DND-41 (cell line): ENCODE data around the gene TRHDE.

ENCODE experiments used
- ATAC-seq: fragments of 200-7000 bp; cut with Tn5 transposase; 3 replicates; pipeline ENCODE4 v1.9.1; 2021; ENCODE audit warnings: low read depth; ENCODE audit not compliant: insufficient read depth
- DNase-seq: peaks from one replicate; pipeline ENCODE4 v3.0.0-alpha.2; 2020
- H2AFZ ChIP-seq: 2 replicates; pipeline ENCODE4 v1.6.0; 2012; ENCODE audit warnings: low read depth, low read length
- H3K27ac ChIP-seq: 2 replicates; pipeline ENCODE4 v1.5.1; 2012; ENCODE audit warnings: low read length, inconsistent platforms
- H3K27me3 ChIP-seq: fragments of 200-600 bp; sonication (generic); 2 replicates; pipeline ENCODE4 v1.6.0; 2012; ENCODE audit warnings: low read length, mild to moderate bottlenecking, inconsistent platforms; ENCODE audit not compliant: insufficient read depth, poor library complexity
- H3K36me3 ChIP-seq: 2 replicates; pipeline ENCODE4 v1.5.1; 2012; ENCODE audit warnings: low read length, inconsistent platforms; ENCODE audit not compliant: insufficient read depth
- H3K4me1 ChIP-seq: 2 replicates; pipeline ENCODE4 v1.5.1; 2012; ENCODE audit warnings: mild to moderate bottlenecking, low read length; ENCODE audit not compliant: insufficient read depth
- H3K4me2 ChIP-seq: 2 replicates; pipeline ENCODE4 v1.6.0; 2012; ENCODE audit warnings: mild to moderate bottlenecking, moderate library complexity, low read length, inconsistent platforms; ENCODE audit not compliant: insufficient read depth
- H3K4me3 ChIP-seq, 2 experiments: fragments of 200-600 bp in 1 of 2; shearing (Covaris generic) in 1 of 2; 2 replicates each; pipeline ENCODE4 v1.5.1; 2012 to 2016; ENCODE audit warnings: inconsistent platforms in 2 of 2, low read length in 2 of 2, mild to moderate bottlenecking in 2 of 2, low read depth in 1 of 2, moderate library complexity in 1 of 2
- H3K79me2 ChIP-seq: 2 replicates; pipeline ENCODE4 v1.6.0; 2012; ENCODE audit warnings: low read length, inconsistent platforms; ENCODE audit not compliant: insufficient read depth
- H3K9ac ChIP-seq: 2 replicates; pipeline ENCODE4 v1.6.0; 2012; ENCODE audit warnings: low read depth, mild to moderate bottlenecking, inconsistent platforms, low read length, moderate library complexity
- H3K9me3 ChIP-seq: 2 replicates; pipeline ENCODE4 v1.5.1; 2012; ENCODE audit warnings: low read length, moderate library complexity, mild to moderate bottlenecking, inconsistent platforms; ENCODE audit not compliant: insufficient read depth, severe bottlenecking
- H4K20me1 ChIP-seq: 2 replicates; pipeline ENCODE4 v1.6.0; 2012; ENCODE audit warnings: low read length; ENCODE audit not compliant: insufficient read depth
- EZH2 ChIP-seq: IDR thresholded peaks from 3 replicates; pipeline ENCODE4 v1.6.1; 2012; ENCODE audit warnings: borderline replicate concordance, low read depth, mild to moderate bottlenecking, moderate library complexity, low read length, inconsistent platforms; ENCODE audit not compliant: severe bottlenecking
- TF ChIP-seq, protein P1 (sequence below): IDR thresholded peaks from 2 replicates; pipeline ENCODE4 v1.5.1; 2012; ENCODE audit warnings: borderline replicate concordance, low read length, moderate library complexity, mild to moderate bottlenecking; ENCODE audit not compliant: poor library complexity, severe bottlenecking; ENCODE audit errors: extremely low read depth

Gene TRHDE

DNA sequence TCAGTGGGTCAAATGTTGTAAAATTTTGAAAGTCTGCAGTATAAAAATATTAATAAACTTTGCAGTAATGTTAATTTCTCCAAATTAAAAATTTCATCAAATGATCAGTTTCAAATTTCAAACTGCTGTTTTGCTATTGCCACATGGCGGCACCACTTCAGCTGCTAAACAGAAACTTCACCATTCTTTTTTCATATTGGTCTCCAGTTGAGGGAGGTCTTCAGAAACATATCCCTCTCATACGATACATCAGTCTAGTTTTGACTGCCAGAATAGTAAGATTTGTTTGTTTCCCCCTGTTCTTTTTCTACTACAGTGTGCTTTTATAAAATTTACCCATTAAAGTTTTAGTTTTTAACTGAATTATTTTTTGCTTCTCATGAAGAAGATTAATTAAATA lies 4.2 kb upstream of the TRHDE start:
- H3K4me1 ChIP-seq, result no peaks in the 10 kb centered on the region
- H3K79me2 ChIP-seq, result no peaks in the 10 kb centered on the region
- no peaks in the 10 kb centered on the region for H3K27me3 ChIP-seq
- H3K27ac ChIP-seq, result no peak overlapping the region
- TF ChIP-seq EZH2, result no peak
- TF ChIP-seq, protein P1, sequence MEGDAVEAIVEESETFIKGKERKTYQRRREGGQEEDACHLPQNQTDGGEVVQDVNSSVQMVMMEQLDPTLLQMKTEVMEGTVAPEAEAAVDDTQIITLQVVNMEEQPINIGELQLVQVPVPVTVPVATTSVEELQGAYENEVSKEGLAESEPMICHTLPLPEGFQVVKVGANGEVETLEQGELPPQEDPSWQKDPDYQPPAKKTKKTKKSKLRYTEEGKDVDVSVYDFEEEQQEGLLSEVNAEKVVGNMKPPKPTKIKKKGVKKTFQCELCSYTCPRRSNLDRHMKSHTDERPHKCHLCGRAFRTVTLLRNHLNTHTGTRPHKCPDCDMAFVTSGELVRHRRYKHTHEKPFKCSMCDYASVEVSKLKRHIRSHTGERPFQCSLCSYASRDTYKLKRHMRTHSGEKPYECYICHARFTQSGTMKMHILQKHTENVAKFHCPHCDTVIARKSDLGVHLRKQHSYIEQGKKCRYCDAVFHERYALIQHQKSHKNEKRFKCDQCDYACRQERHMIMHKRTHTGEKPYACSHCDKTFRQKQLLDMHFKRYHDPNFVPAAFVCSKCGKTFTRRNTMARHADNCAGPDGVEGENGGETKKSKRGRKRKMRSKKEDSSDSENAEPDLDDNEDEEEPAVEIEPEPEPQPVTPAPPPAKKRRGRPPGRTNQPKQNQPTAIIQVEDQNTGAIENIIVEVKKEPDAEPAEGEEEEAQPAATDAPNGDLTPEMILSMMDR, result no peak
- no peak overlapping the region for H2AFZ ChIP-seq
- H3K36me3 ChIP-seq, result no peaks in the 10 kb centered on the region
- H3K9me3 ChIP-seq, result no peaks in the 10 kb centered on the region
- H3K9ac ChIP-seq, result no peak overlapping the region
- ATAC-seq (no peak), DNase-seq (no peak)
- no peaks in the 10 kb centered on the region for H4K20me1 ChIP-seq
- no peak overlapping the region for H3K4me3 ChIP-seq
- no peak overlapping the region for H3K4me2 ChIP-seq

DNA sequence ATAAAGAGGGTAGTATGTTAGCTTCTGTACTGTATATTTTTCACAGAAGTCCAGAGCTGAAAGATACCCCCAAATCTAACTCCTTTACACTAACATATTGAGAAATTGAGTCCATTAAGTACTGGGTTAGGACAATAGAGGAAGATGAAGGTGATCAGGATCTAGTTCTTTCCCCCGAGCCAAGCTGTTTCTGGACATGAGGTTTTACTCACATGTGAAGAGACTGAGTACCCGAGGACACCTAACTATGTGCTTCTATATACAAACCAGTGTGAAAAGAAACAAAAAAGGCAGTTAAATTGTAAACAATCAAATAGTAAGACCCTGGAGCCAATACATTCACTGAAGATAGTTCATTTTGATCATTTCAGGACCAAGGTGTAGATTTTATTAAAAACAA lies 3.8 kb upstream of the TRHDE start:
- no peaks in the 10 kb centered on the region for H3K9me3 ChIP-seq
- H3K4me3 ChIP-seq, result no peak overlapping the region
- DNase-seq (no peak), ATAC-seq (no peak)
- TF ChIP-seq EZH2, result no peak
- TF ChIP-seq, protein P1, result no peak
- H3K4me2 ChIP-seq, result no peak overlapping the region
- H3K36me3 ChIP-seq, result no peaks in the 10 kb centered on the region
- H3K27me3 ChIP-seq, result no peaks in the 10 kb centered on the region
- H3K4me1 ChIP-seq, result no peaks in the 10 kb centered on the region
- H3K9ac ChIP-seq, result no peak overlapping the region
- no peaks in the 10 kb centered on the region for H4K20me1 ChIP-seq
- no peaks in the 10 kb centered on the region for H3K79me2 ChIP-seq
- H2AFZ ChIP-seq, result no peak overlapping the region
- H3K27ac ChIP-seq, result no peak overlapping the region

DNA sequence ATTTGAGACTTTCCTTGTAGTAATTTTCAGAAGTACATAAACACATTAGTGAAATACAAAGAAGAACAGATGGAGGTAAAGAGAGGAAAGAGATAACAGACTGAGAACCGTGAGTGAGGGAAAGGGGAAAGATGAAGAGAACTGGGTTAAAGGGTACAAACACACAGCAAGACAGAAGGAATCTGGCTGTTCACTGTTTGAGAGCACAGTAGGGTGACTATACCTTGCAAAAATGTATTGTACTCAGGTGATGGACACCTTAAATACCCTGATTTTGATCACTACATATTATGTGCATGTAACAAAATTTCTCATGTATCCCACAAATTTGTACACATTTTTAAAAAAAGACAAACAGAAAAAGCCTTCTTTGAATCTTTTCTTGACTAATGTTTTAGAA lies 2.7 kb upstream of the TRHDE start:
- no peak overlapping the region for H3K4me3 ChIP-seq
- H3K4me1 ChIP-seq, result no peaks in the 10 kb centered on the region
- ATAC-seq, result no peak
- no peaks in the 10 kb centered on the region for H3K9me3 ChIP-seq
- no peaks in the 10 kb centered on the region for H3K36me3 ChIP-seq
- no peak overlapping the region for H2AFZ ChIP-seq
- no peaks in the 10 kb centered on the region for H3K79me2 ChIP-seq
- no peaks in the 10 kb centered on the region for H3K27me3 ChIP-seq
- H3K9ac ChIP-seq, result no peak overlapping the region
- no peak for TF ChIP-seq EZH2
- TF ChIP-seq, protein P1, result no peak
- no peak overlapping the region for H3K27ac ChIP-seq
- H3K4me2 ChIP-seq, result no peak overlapping the region
- H4K20me1 ChIP-seq, result no peaks in the 10 kb centered on the region
- no peak for DNase-seq

DNA sequence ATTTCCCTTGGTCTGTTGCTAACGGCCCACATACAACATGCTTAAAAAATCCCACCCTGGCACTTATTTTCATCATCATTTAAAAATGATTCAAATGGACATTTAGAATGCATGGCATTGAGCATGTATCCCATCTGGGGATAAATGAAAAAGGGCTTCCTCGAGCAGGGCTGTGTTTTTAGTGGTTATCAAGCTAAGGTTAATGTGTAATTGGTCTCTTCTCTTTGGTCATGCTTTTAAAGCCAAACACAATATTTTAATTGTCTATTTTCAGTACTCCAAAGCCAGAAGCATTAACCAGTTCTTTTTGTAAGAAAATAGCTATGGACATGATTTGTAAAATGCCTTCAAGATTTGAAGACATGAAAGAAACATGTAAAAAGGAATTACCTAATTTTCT lies 1.9 kb upstream of the TRHDE start:
- ATAC-seq (no peak), DNase-seq (no peak)
- H3K9me3 ChIP-seq, result no peaks in the 10 kb centered on the region
- H3K36me3 ChIP-seq, result no peaks in the 10 kb centered on the region
- H4K20me1 ChIP-seq, result no peaks in the 10 kb centered on the region
- TF ChIP-seq, protein P1, result no peak
- TF ChIP-seq EZH2, result no peak
- no peak overlapping the region for H3K9ac ChIP-seq
- H3K27ac ChIP-seq, result no peak overlapping the region
- no peak overlapping the region for H3K4me2 ChIP-seq
- H3K4me3 ChIP-seq, result no peak overlapping the region
- H3K27me3 ChIP-seq, result no peaks in the 10 kb centered on the region
- no peak overlapping the region for H2AFZ ChIP-seq
- no peaks in the 10 kb centered on the region for H3K4me1 ChIP-seq
- no peaks in the 10 kb centered on the region for H3K79me2 ChIP-seq
